ENCODE measurements around the gene TMCO5A. TPM values are rescaled to one million over a fixed set of nuclear protein-coding genes. Genes with fewer than 3 reads are reported as not detected.
"Not testable (repeated sequence)": the region's sequence is repeated elsewhere in the genome, so short reads cannot be mapped to it uniquely, and the experiment has no call there.

TMCO5A gene
- total and polyA plus RNA-seq, 4 experiments from 2014 or later, result not detected

GRCh38 chr15:37931868-37932267 lies 2.6 kb upstream of the TMCO5A start:
- Mint-ChIP-seq H3K4me1 (no peaks in the 10 kb centered on the region), H3K9me3 (peaks cover 0 to 3% (median 0%) of the 10 kb centered on the region in 8 donors), H3K27me3 (peaks cover 3 to 4% of the 10 kb centered on the region in 2 donors), H3K27ac (no peak overlapping the region), H3K4me3 (no peak overlapping the region), H3K36me3 (no peaks in the 10 kb centered on the region)
- POLR2A ChIA-PET (ENCODE audit: partially characterized antibody), result no interaction called here
- no peaks in the 10 kb centered on the region for H3K9me3 ChIP-seq (ENCODE audit: control insufficient read depth in 1 of 2, low read length in 2 of 2)
- H3K4me3 ChIP-seq (ENCODE audit: low read length in 2 of 2), result no peak overlapping the region
- H3K36me3 ChIP-seq (ENCODE audit: insufficient read depth, low read length), result no peaks in the 10 kb centered on the region
- no peaks in the 10 kb centered on the region for H3K27me3 ChIP-seq (ENCODE audit: insufficient read depth, low read length)
- DNase-seq, result no peak
- CTCF ChIA-PET (ENCODE audit: partially characterized antibody), result no interaction called here
- no peaks in the 10 kb centered on the region for H3K4me1 ChIP-seq (ENCODE audit: insufficient read depth, low read length)
- intact Hi-C loops (cut with micrococcal nuclease), result no loop called here
- H3K27ac ChIP-seq (ENCODE audit: low read depth, low read length), result no peak overlapping the region

DNA sequence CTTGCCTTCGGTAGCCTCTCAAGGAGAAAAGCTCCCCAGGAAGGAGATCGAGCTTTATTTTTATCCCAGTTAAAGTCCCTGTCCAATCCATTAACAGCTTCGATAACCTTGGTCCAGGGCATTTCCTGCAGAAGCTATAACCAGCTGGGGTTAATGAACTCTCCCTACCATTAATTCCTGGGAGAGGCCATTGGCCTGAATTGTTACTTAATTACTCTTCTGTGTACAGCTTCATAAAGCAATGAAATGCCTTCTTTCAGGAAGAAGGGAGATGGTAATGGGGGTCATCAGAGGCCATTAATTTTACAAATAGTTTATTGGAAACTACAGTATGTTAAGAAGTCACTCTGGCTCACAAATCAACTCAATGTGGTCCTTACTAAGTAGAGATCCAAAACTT lies 1.9 kb upstream of the TMCO5A start:
- ChIA-PET CTCF (ENCODE audit: partially characterized antibody) (no interaction called here), POLR2A (ENCODE audit: partially characterized antibody) (no interaction called here)
- Mint-ChIP-seq H3K27me3 (peaks cover 3 to 7% of the 10 kb centered on the region in 2 donors), H3K4me3 (no peak overlapping the region), H3K9me3 (peaks cover 0 to 4% (median 0%) of the 10 kb centered on the region in 8 donors), H3K36me3 (no peaks in the 10 kb centered on the region), H3K4me1 (no peaks in the 10 kb centered on the region), H3K27ac (no peak overlapping the region)
- Histone ChIP-seq H3K4me3 (ENCODE audit: low read length in 2 of 2) (no peak overlapping the region), H3K27ac (ENCODE audit: low read depth, low read length) (no peak overlapping the region), H3K27me3 (ENCODE audit: insufficient read depth, low read length) (no peaks in the 10 kb centered on the region), H3K36me3 (ENCODE audit: insufficient read depth, low read length) (no peaks in the 10 kb centered on the region), H3K4me1 (ENCODE audit: insufficient read depth, low read length) (no peaks in the 10 kb centered on the region), H3K9me3 (ENCODE audit: control insufficient read depth in 1 of 2, low read length in 2 of 2) (no peaks in the 10 kb centered on the region)
- DNase-seq, result no peak
- intact Hi-C loops (cut with micrococcal nuclease), result no loop called here

DNA sequence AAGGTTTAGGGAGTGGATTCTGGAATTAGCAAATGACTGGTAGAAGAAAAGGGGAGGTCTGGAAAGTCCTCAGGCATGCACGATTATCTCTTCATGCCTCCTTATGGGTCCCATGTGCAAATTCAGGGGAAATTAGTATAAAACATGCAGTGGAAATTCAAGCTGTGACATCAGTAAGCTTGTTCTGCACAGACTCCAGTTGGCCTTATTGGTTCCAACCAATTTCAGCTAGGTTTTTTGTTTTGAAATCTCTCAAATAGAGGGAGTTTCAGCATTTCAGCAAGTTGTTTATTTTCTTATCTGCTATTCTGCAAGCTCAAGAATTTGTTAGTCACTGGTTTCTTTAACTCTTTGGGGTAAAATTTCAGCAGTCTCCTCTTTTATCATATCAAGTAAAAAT lies 774 bp upstream of the TMCO5A start:
- H3K27me3 Mint-ChIP-seq, result peaks cover 3 to 6% of the 10 kb centered on the region in 2 donors
- Histone ChIP-seq H3K27me3 (ENCODE audit: insufficient read depth, low read length) (no peaks in the 10 kb centered on the region), H3K4me3 (ENCODE audit: low read length in 2 of 2) (no peak overlapping the region), H3K9me3 (ENCODE audit: control insufficient read depth in 1 of 2, low read length in 2 of 2) (no peaks in the 10 kb centered on the region), H3K4me1 (ENCODE audit: insufficient read depth, low read length) (no peaks in the 10 kb centered on the region), H3K27ac (ENCODE audit: low read depth, low read length) (no peak overlapping the region), H3K36me3 (ENCODE audit: insufficient read depth, low read length) (no peaks in the 10 kb centered on the region)
- no peak for DNase-seq
- no peaks in the 10 kb centered on the region for H3K4me1 Mint-ChIP-seq
- intact Hi-C loops (cut with micrococcal nuclease), result no loop called here
- peaks cover 0 to 4% (median 0%) of the 10 kb centered on the region in 8 donors for H3K9me3 Mint-ChIP-seq
- H3K4me3 Mint-ChIP-seq, result no peak overlapping the region
- H3K27ac Mint-ChIP-seq, result no peak overlapping the region
- H3K36me3 Mint-ChIP-seq, result no peaks in the 10 kb centered on the region
- POLR2A ChIA-PET (ENCODE audit: partially characterized antibody), result no interaction called here
- CTCF ChIA-PET (ENCODE audit: partially characterized antibody), result no interaction called here

GRCh38 chr15:37940876-37941275 lies 6.4 kb downstream of the TMCO5A start:
- no peaks in the 10 kb centered on the region for H3K4me1 ChIP-seq (ENCODE audit: insufficient read depth, low read length)
- H3K36me3 Mint-ChIP-seq, result no peaks in the 10 kb centered on the region
- peaks cover 0 to 7% of the 10 kb centered on the region in 2 donors for H3K27me3 Mint-ChIP-seq
- no peak overlapping the region for H3K27ac Mint-ChIP-seq
- no peak overlapping the region for H3K4me3 Mint-ChIP-seq
- no peaks in the 10 kb centered on the region for H3K36me3 ChIP-seq (ENCODE audit: insufficient read depth, low read length)
- peaks cover 0 to 4% (median 0%) of the 10 kb centered on the region in 8 donors for H3K9me3 Mint-ChIP-seq
- no peaks in the 10 kb centered on the region for H3K9me3 ChIP-seq (ENCODE audit: control insufficient read depth in 1 of 2, low read length in 2 of 2)
- no peak overlapping the region for H3K27ac ChIP-seq (ENCODE audit: low read depth, low read length)
- no peaks in the 10 kb centered on the region for H3K27me3 ChIP-seq (ENCODE audit: insufficient read depth, low read length)
- no peak overlapping the region for H3K4me3 ChIP-seq (ENCODE audit: low read length in 2 of 2)
- ChIA-PET CTCF (ENCODE audit: partially characterized antibody) (no interaction called here), POLR2A (ENCODE audit: partially characterized antibody) (no interaction called here)
- DNase-seq, result no peak
- H3K4me1 Mint-ChIP-seq, result no peaks in the 10 kb centered on the region
- intact Hi-C loops (cut with micrococcal nuclease), result no loop called here

GRCh38 chr15:37941779-37942178 lies 7.3 kb downstream of the TMCO5A start:
- intact Hi-C loops (cut with micrococcal nuclease), result no loop called here
- no peaks in the 10 kb centered on the region for H3K36me3 Mint-ChIP-seq
- no peaks in the 10 kb centered on the region for H3K9me3 ChIP-seq (ENCODE audit: control insufficient read depth in 1 of 2, low read length in 2 of 2)
- POLR2A ChIA-PET (ENCODE audit: partially characterized antibody), result no interaction called here
- H3K27ac ChIP-seq (ENCODE audit: low read depth, low read length), result no peak overlapping the region
- H3K4me1 ChIP-seq (ENCODE audit: insufficient read depth, low read length), result no peaks in the 10 kb centered on the region
- no peaks in the 10 kb centered on the region for H3K4me1 Mint-ChIP-seq
- no peak for DNase-seq
- H3K27me3 ChIP-seq (ENCODE audit: insufficient read depth, low read length), result no peaks in the 10 kb centered on the region
- H3K36me3 ChIP-seq (ENCODE audit: insufficient read depth, low read length), result no peaks in the 10 kb centered on the region
- CTCF ChIA-PET (ENCODE audit: partially characterized antibody), result no interaction called here
- no peak overlapping the region for H3K4me3 Mint-ChIP-seq
- H3K4me3 ChIP-seq (ENCODE audit: low read length in 2 of 2), result no peak overlapping the region
- peaks cover 0 to 7% of the 10 kb centered on the region in 2 donors for H3K27me3 Mint-ChIP-seq
- H3K9me3 Mint-ChIP-seq, result peaks cover 0 to 7% (median 3%) of the 10 kb centered on the region in 8 donors
- H3K27ac Mint-ChIP-seq, result no peak overlapping the region

GRCh38 chr15:37951999-37952398 lies 17.6 kb downstream of the TMCO5A start:
- Histone ChIP-seq H3K4me3 (ENCODE audit: low read length in 2 of 2) (no peak overlapping the region), H3K4me1 (ENCODE audit: insufficient read depth, low read length) (no peaks in the 10 kb centered on the region), H3K27me3 (ENCODE audit: insufficient read depth, low read length) (no peaks in the 10 kb centered on the region), H3K36me3 (ENCODE audit: insufficient read depth, low read length) (no peaks in the 10 kb centered on the region), H3K9me3 (ENCODE audit: control insufficient read depth in 1 of 2, low read length in 2 of 2) (no peaks in the 10 kb centered on the region), H3K27ac (ENCODE audit: low read depth, low read length) (no peak overlapping the region)
- H3K27me3 Mint-ChIP-seq, result peaks cover 1 to 4% of the 10 kb centered on the region in 2 donors
- no peak for DNase-seq
- no peaks in the 10 kb centered on the region for H3K4me1 Mint-ChIP-seq
- POLR2A ChIA-PET (ENCODE audit: partially characterized antibody), result no interaction called here
- H3K4me3 Mint-ChIP-seq, result no peak overlapping the region
- H3K9me3 Mint-ChIP-seq, result peaks cover 0 to 8% (median 1%) of the 10 kb centered on the region in 8 donors
- intact Hi-C loops (cut with micrococcal nuclease), result no loop called here
- H3K27ac Mint-ChIP-seq, result no peak overlapping the region
- H3K36me3 Mint-ChIP-seq, result no peaks in the 10 kb centered on the region
- CTCF ChIA-PET (ENCODE audit: partially characterized antibody), result no interaction called here

GRCh38 chr15:37960742-37961141 lies 26.3 kb downstream of the TMCO5A start:
- H3K27ac ChIP-seq (ENCODE audit: low read depth, low read length); H3K4me3 ChIP-seq (ENCODE audit: low read length in 2 of 2); H3K9me3 ChIP-seq (ENCODE audit: control insufficient read depth in 1 of 2, low read length in 2 of 2); H3K36me3 Mint-ChIP-seq; H3K4me3 Mint-ChIP-seq; H3K27me3 Mint-ChIP-seq; H3K4me1 Mint-ChIP-seq; H3K27me3 ChIP-seq (ENCODE audit: insufficient read depth, low read length); H3K36me3 ChIP-seq (ENCODE audit: insufficient read depth, low read length); H3K4me1 ChIP-seq (ENCODE audit: insufficient read depth, low read length); POLR2A ChIA-PET (ENCODE audit: partially characterized antibody); CTCF ChIA-PET (ENCODE audit: partially characterized antibody); intact Hi-C loops (cut with micrococcal nuclease); H3K27ac Mint-ChIP-seq; DNase-seq: not testable (repeated sequence)
- peaks cover 0 to 14% (median 5%) of the 10 kb centered on the region in 8 donors for H3K9me3 Mint-ChIP-seq

GRCh38 chr15:37967788-37968187 lies 33.3 kb downstream of the TMCO5A start:
- Histone ChIP-seq H3K4me1 (ENCODE audit: insufficient read depth, low read length) (no peaks in the 10 kb centered on the region), H3K27ac (ENCODE audit: low read depth, low read length) (no peak overlapping the region), H3K27me3 (ENCODE audit: insufficient read depth, low read length) (no peaks in the 10 kb centered on the region), H3K4me3 (ENCODE audit: low read length in 2 of 2) (no peak overlapping the region), H3K36me3 (ENCODE audit: insufficient read depth, low read length) (no peaks in the 10 kb centered on the region), H3K9me3 (ENCODE audit: control insufficient read depth in 1 of 2, low read length in 2 of 2) (no peaks in the 10 kb centered on the region)
- Mint-ChIP-seq H3K36me3 (no peaks in the 10 kb centered on the region), H3K9me3 (peaks cover 0 to 14% (median 3%) of the 10 kb centered on the region in 8 donors), H3K4me3 (no peak overlapping the region), H3K27me3 (peaks cover 0 to 2% of the 10 kb centered on the region in 2 donors), H3K4me1 (no peaks in the 10 kb centered on the region), H3K27ac (no peak overlapping the region)
- ChIA-PET POLR2A (ENCODE audit: partially characterized antibody) (no interaction called here), CTCF (ENCODE audit: partially characterized antibody) (no interaction called here)
- DNase-seq, result peak in 1 of 5 donors; percentile 21
- intact Hi-C loops (cut with micrococcal nuclease), result no loop called here
